GM21381 (cell line): ENCODE data around the gene STAT6.

Experiments used
- ATAC-seq: cut with Tn5 transposase; IDR thresholded peaks from one replicate; pipeline ENCODE4 v1.9.1; 2021; ENCODE audit warnings: mild to moderate bottlenecking, moderate library complexity; ENCODE audit not compliant: unreplicated experiment

STAT6 gene

GRCh38 chr12:57051011-57051410 lies 60.2 kb downstream of the STAT6 start:
- ATAC-seq = no peak

GRCh38 chr12:57049890-57050289 lies 61.3 kb downstream of the STAT6 start, which contains the start of gene MYO1A:
Gene MYO1A, minus strand, starts transcription at chr12:57050129. Its CDS starts 1,806 bp downstream, at chr12:57048323.
- ATAC-seq = no peak

DNA sequence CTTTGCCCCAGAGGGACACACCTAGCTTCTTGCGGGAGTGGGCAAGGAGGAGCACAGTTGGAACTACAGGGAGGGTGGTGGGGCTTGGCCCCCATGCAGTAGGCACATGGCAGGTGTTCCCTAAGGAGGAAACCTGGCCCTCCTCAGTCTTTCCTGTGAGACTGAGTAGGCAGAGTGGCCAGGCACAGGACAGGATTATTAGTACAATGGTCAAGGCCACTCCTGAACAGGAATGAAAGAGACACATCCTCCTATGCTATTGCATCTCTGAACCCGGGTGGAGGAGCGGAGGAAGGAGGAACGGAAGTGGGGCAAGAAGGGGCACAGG lies 62.1 kb downstream of the STAT6 start:
- no peak for ATAC-seq

DNA sequence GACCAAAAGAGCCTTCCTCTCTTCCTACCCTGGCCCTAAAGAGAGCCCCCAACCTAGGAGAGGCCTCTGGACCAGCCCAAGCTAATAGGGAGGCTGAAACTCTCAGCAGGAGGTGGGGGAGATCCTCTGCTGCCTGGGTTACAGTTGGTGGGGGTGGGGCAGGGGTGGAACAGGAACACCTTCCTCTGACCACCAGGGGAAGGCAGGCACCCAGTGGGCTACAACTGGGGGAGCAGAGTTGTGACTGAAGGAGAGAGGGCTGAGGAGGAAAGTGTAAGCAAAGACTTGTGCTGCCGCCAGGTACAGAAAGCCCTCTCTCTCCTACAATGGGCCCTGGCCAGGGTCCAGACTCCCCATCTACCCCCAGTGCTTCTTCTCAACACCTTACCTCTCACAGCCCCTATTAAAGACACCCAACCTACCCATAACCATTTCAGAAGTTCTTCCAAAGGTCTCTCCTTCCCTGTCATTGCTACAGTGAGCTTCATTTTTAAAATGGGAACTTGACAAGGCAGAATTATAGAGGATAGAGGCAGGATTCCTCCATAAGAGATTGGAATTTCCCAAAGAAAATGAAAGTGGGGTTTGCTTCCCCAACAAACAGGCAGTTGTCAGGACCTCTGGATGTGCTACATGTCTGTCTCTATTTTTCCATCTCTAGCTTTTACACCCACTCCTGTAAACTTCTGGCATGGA lies 62.6 kb downstream of the STAT6 start:
- no peak for ATAC-seq

- ATAC-seq = no peak
Observed at GRCh38 chr12:57047981-57048380, 63.2 kb downstream of the STAT6 start.

DNA sequence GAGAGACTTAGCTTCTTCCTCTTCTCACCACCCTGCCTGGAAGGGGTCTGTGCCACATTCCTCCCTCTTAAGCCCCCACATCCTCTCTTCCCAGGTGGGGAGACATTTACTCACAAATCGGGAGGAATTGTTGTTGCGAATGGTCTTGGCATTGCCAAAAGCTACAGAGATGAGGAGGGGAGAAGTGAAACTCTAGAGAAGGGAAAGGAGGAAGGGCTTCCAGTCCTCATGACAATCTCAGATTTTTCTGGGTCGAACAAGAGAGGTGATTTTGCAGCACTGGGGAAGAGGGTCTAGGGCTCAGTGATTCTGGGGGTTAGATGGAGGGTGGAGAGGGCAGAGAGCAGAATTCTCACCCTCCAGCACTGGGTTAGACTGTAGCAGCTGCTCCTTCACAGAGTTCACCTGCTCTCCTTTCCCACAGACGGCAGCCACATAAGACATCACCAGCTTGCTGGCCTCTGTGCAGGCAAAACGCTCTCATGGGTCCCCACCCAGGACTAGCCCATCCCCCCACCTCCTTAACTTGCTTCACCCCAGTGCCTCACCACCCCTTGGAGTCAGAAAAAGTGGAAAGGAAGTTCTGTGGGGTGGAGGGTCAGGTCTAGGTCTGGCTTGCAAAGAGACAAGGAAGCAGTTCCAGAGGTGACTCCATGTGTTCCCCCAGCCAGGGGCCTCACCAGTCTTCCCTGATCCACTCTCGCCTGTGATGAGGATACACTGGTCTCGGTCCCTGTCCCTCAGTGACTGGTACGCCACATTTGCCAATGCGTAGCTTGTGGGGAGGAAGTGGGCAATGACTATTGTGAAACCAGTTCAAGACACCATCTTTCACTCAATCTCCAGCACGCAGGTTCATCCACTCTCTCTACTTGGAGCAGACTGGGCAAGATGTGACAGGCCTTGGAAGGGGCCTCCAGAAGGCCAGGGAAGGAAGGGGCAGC lies 63.9 kb downstream of the STAT6 start:
- no peak for ATAC-seq

- no peak for ATAC-seq
Observed at GRCh38 chr12:57046086-57046791, 64.9 kb downstream of the STAT6 start.
